ENCODE measurements around the gene ARL15.

Gene ARL15

GRCh38 chr5:53917826-53918225 is 392.5 kb downstream of the ARL15 start:
- no peak for TF ChIP-seq ZBTB7A (IDR thresholded peaks at IDR 0.05; ENCODE audit: low read depth)
- TF ChIP-seq EGR1 (IDR thresholded peaks at IDR 0.05): no peak
- no peak for TF ChIP-seq RAD21 (IDR thresholded peaks at IDR 0.05; ENCODE audit: low read depth)
- TF ChIP-seq MAX (IDR thresholded peaks at IDR 0.05): no peak
- no peak for TF ChIP-seq REST (IDR thresholded peaks at IDR 0.05; ENCODE audit: low read depth)
- no peak for TF ChIP-seq USF1 (IDR thresholded peaks at IDR 0.05)
- TF ChIP-seq TEAD4 (IDR thresholded peaks at IDR 0.05): no peak

DNA sequence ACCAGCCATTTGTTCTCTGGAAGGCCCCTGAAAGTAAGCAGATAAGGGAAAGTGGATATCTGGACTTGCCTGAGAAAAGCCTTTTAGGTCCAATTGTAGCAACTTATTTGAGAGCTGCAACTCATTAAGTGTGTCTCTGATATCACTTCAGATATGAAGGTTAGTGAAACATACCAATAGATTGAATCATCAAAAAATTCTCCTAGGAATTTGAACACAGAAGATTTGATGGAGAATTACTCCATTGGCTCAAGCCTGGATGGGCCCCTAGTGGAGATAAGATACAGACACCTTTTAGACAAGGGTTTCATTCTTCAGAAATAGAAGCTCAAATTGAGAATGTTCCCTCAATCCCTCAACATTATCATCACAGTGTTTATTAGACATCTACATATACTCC is 393.3 kb downstream of the ARL15 start:
- TF ChIP-seq EP300 (IDR thresholded peaks at IDR 0.05; ENCODE audit: borderline replicate concordance) (no peak), USF1 (IDR thresholded peaks at IDR 0.05) (no peak), MAX (IDR thresholded peaks at IDR 0.05) (no peak), RAD21 (IDR thresholded peaks at IDR 0.05; ENCODE audit: low read depth) (no peak), FOXM1 (IDR thresholded peaks at IDR 0.05; ENCODE audit: borderline replicate concordance, low read depth) (no peak), NFIC (IDR thresholded peaks at IDR 0.05) (no peak), CEBPB (IDR thresholded peaks at IDR 0.05) (no peak), REST (IDR thresholded peaks at IDR 0.05; ENCODE audit: low read depth) (no peak), YY1 (IDR thresholded peaks at IDR 0.05; ENCODE audit: low read depth) (no peak), TEAD4 (IDR thresholded peaks at IDR 0.05) (no peak), TAF1 (IDR thresholded peaks at IDR 0.05; ENCODE audit: low read depth) (no peak), EGR1 (IDR thresholded peaks at IDR 0.05) (no peak), TCF12 (IDR thresholded peaks at IDR 0.05; ENCODE audit: low read depth) (no peak), CREB1 (IDR thresholded peaks at IDR 0.05; ENCODE audit: low read depth) (no peak), ZBTB7A (IDR thresholded peaks at IDR 0.05; ENCODE audit: low read depth) (no peak)

DNA sequence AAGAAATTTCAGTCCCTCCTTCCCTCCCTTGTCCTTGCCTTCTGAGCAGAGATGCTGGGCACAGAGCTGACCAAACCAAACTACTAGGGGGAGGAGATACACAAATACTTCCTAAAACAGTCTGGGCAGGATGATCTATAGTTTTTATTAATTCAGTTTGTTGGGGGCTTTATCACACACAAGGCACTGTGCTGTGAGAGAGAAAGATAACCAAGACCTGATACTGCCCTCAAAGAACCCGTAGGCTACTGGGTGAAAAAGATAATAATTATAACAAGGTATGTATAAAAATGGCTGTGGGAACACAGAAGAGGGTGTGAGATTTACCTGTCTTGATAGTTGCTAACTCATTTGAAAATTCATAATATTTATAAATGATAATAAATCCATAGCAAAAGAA is 395.3 kb downstream of the ARL15 start:
- no peak for TF ChIP-seq FOXM1 (IDR thresholded peaks at IDR 0.05; ENCODE audit: borderline replicate concordance, low read depth)
- TF ChIP-seq EGR1 (IDR thresholded peaks at IDR 0.05): no peak
- TF ChIP-seq CREB1 (IDR thresholded peaks at IDR 0.05; ENCODE audit: low read depth): no peak
- TF ChIP-seq RAD21 (IDR thresholded peaks at IDR 0.05; ENCODE audit: low read depth): no peak
- TF ChIP-seq REST (IDR thresholded peaks at IDR 0.05; ENCODE audit: low read depth): no peak
- no peak for TF ChIP-seq MAX (IDR thresholded peaks at IDR 0.05)
- TF ChIP-seq YY1 (IDR thresholded peaks at IDR 0.05; ENCODE audit: low read depth): no peak
- TF ChIP-seq USF1 (IDR thresholded peaks at IDR 0.05): no peak
- no peak for TF ChIP-seq TCF12 (IDR thresholded peaks at IDR 0.05; ENCODE audit: low read depth)
- TF ChIP-seq TEAD4 (IDR thresholded peaks at IDR 0.05): no peak
- no peak for TF ChIP-seq ZBTB7A (IDR thresholded peaks at IDR 0.05; ENCODE audit: low read depth)
- TF ChIP-seq NFIC (IDR thresholded peaks at IDR 0.05): no peak
- TF ChIP-seq TAF1 (IDR thresholded peaks at IDR 0.05; ENCODE audit: low read depth): no peak
- no peak for TF ChIP-seq EP300 (IDR thresholded peaks at IDR 0.05; ENCODE audit: borderline replicate concordance)
- no peak for TF ChIP-seq CEBPB (IDR thresholded peaks at IDR 0.05)

- TF ChIP-seq FOXM1 (IDR thresholded peaks at IDR 0.05; ENCODE audit: borderline replicate concordance, low read depth): no peak
- TF ChIP-seq REST (IDR thresholded peaks at IDR 0.05; ENCODE audit: low read depth): no peak
- no peak for TF ChIP-seq USF1 (IDR thresholded peaks at IDR 0.05)
- TF ChIP-seq YY1 (IDR thresholded peaks at IDR 0.05; ENCODE audit: low read depth): no peak
- TF ChIP-seq EP300 (IDR thresholded peaks at IDR 0.05; ENCODE audit: borderline replicate concordance): no peak
- TF ChIP-seq TCF12 (IDR thresholded peaks at IDR 0.05; ENCODE audit: low read depth): no peak
These were observed 396.4 kb downstream of the ARL15 start for GRCh38 chr5:53913941-53914340.

All from Ishikawa (cell line).